K562 (cell line): ENCODE measurements around the gene GCN1. TPM values are rescaled to one million over a fixed set of nuclear protein-coding genes. Genes with fewer than 3 reads are reported as not detected.
A peak's percentile ranks its signal among the peaks of the same experiment; 100 is the strongest.

Experiments
- CXXC5 ChIP-seq: fragments of 250-450 bp; sonication (Bioruptor Pico); IDR thresholded peaks from 2 replicates; pipeline ENCODE4 v1.8.0; 2022; ENCODE audit warnings: inconsistent platforms, mild to moderate bottlenecking, moderate library complexity
- ETV6 ChIP-seq, 3 experiments: fragments of 150-350 bp in 1 of 3; sonication (generic) in 1 of 3; formaldehyde crosslinking in 1 of 3; IDR thresholded peaks; 2 replicates each; pipeline versions ENCODE4 v1.6.1 to v1.8.0; 2014 to 2022; ENCODE audit warnings: borderline replicate concordance in 2 of 3, low read depth in 2 of 3, antibody characterized with exemption in 1 of 3, low read length in 1 of 3, mild to moderate bottlenecking in 1 of 3, missing genetic modification reagents in 1 of 3
- FOSL1 ChIP-seq: fragments of 200-800 bp; sonication (Bioruptor generic); conservative IDR thresholded peaks from 2 replicates; pipeline ENCODE4 v1.6.1; 2016; ENCODE audit warnings: missing genetic modification characterization, missing compliant biosample characterization
- HDGF ChIP-seq: fragments of 450-650 bp; IDR thresholded peaks from 2 replicates; pipeline ENCODE4 v1.6.1; 2016
- HLTF ChIP-seq: fragments of 450-650 bp; IDR thresholded peaks from 2 replicates; pipeline ENCODE4 v1.6.1; 2016
- MAFK ChIP-seq: IDR thresholded peaks from 2 replicates; pipeline ENCODE4 v1.6.1; 2011; ENCODE audit warnings: low read length, improper control_type of control experiment
- MNT ChIP-seq, 2 experiments: fragments of 450-650 bp; conservative IDR thresholded peaks; 2 replicates each; pipeline ENCODE4 v1.6.1; 2017; ENCODE audit warnings: mild to moderate bottlenecking in 2 of 2, moderate library complexity in 2 of 2
- NR2C2 ChIP-seq, 2 experiments: fragments of 200-800 bp in 1 of 2; sonication (Bioruptor generic) in 1 of 2; sonication (generic) in 1 of 2; formaldehyde crosslinking in 1 of 2; IDR thresholded peaks; 2 replicates each; pipeline versions ENCODE4 v1.6.1 to v1.8.0; 2016 to 2022; ENCODE audit warnings: mild to moderate bottlenecking in 1 of 2, missing compliant biosample characterization in 1 of 2, missing genetic modification characterization in 1 of 2, missing genetic modification reagents in 1 of 2
- POLR2B ChIP-seq: fragments of 450-650 bp; IDR thresholded peaks from 2 replicates; pipeline ENCODE4 v1.6.1; 2018; ENCODE audit warnings: low read depth; ENCODE audit not compliant: partially characterized antibody
- SRSF9 ChIP-seq: fragments of 200-400 bp; formaldehyde crosslinking; IDR thresholded peaks from 2 replicates; pipeline ENCODE4 v1.6.1; 2017; ENCODE audit warnings: low read depth, low read length, borderline replicate concordance
- TCF7 ChIP-seq: sonication (generic); IDR thresholded peaks from 2 replicates; pipeline ENCODE4 v1.6.1; 2016; ENCODE audit warnings: antibody characterized with exemption, borderline replicate concordance
- ZNF121 ChIP-seq: sonication (generic); formaldehyde crosslinking; conservative IDR thresholded peaks from 2 replicates; pipeline ENCODE4 v1.8.0; 2022; ENCODE audit warnings: missing genetic modification reagents
- ZNF695 ChIP-seq: fragments of 450-650 bp; formaldehyde crosslinking; IDR thresholded peaks from 2 replicates; pipeline ENCODE4 v1.4.0; 2020; ENCODE audit warnings: mild to moderate bottlenecking, moderate library complexity
- polyA plus RNA-seq, 8 experiments: library from polyadenylated mRNA; depleted of rRNA in 4 of 8; stranded (reverse) in 5 of 8; unstranded in 3 of 8; fragments of >200 nt; fragmentation: Nextera tagmentation in 2 of 8; fragmentation: Illumina TruSeq in 1 of 8; extraction: Ambion mirVana in 2 of 8; extraction: Trizol in 1 of 8; gene quantifications; 2 replicates each; pipeline versions ENCODE4 v1.2.1 to v1.2.3, GENCODE V29; 2011 to 2014; ENCODE audit warnings: inconsistent platforms in 1 of 8, missing spikeins in 1 of 8
- total RNA-seq, 7 experiments: library from RNA; depleted of rRNA in 6 of 7; stranded (reverse); fragments of >200 nt in 6 of 7; fragmentation: Illumina TruSeq in 2 of 7; extraction: Trizol in 2 of 7; gene quantifications; 2 replicates each; pipeline versions ENCODE4 v1.2.1 to v1.2.3, GENCODE V29; 2011 to 2021; ENCODE audit warnings: low replicate concordance in 1 of 7
- TF ChIP-seq, protein P1 (sequence below): sonication (generic); formaldehyde crosslinking; IDR thresholded peaks from 2 replicates; pipeline ENCODE4 v1.8.0; 2022; ENCODE audit warnings: mild to moderate bottlenecking, missing genetic modification reagents
- TF ChIP-seq, protein P2 (sequence below), 2 experiments: fragments of 450-650 bp in 1 of 2; sonication (generic) in 1 of 2; formaldehyde crosslinking in 1 of 2; IDR thresholded peaks in 1 of 2; conservative IDR thresholded peaks in 1 of 2; 2 replicates each; pipeline versions ENCODE4 v1.6.1 to v1.8.1; 2016 to 2023; ENCODE audit warnings: mild to moderate bottlenecking in 2 of 2, moderate library complexity in 2 of 2, inconsistent platforms in 1 of 2, missing genetic modification reagents in 1 of 2
- TF ChIP-seq, protein P3 (sequence below): fragments of 200-800 bp; sonication (Bioruptor generic); IDR thresholded peaks from 2 replicates; pipeline ENCODE4 v1.6.1; 2017; ENCODE audit warnings: missing genetic modification characterization, missing compliant biosample characterization
- TF ChIP-seq, protein P4 (sequence below): fragments of 450-650 bp; IDR thresholded peaks from 2 replicates; pipeline ENCODE4 v1.6.1; 2017; ENCODE audit warnings: mild to moderate bottlenecking, moderate library complexity
- TF ChIP-seq, protein P5 (sequence below): sonication (generic); formaldehyde crosslinking; IDR thresholded peaks from 2 replicates; pipeline ENCODE4 v1.8.0; 2022; ENCODE audit warnings: mild to moderate bottlenecking, missing genetic modification reagents, borderline replicate concordance

GCN1 gene
- total and polyA plus RNA-seq, 9 of the 15 experiments (the other 6 are each of a cell fraction or from before 2014, with no cell fraction given), result 11.9 to 190 (median 51.7) TPM

DNA sequence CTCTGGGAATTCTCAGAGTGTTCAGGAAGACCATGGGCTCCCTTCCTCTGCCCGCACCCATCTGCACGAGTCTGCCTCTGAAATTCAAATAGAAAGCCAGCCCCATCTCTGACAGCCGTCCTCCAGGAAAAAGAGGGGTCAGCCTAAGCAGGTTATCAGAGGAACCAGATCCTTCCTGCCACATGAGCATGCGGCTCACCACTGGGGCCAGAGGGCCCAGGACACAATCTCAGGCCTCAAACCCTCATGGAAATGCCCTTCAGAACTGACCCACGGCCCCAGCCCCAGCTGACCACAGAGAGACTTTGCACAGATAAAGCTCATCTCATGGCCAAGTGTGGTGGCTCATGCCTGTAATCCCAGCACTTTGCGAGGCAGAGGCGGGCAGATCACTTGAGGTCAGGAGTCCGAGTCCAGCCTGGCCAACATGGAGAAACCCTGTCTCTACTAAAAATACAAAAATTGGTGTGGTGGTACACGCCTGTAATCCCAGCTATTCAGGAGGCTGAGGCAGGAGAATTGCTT, 47.8 kb upstream of the GCN1 start (continued):
- peak in 1 of 2 experiments; percentile 74; a peak in 2 of 4 replicates for TF ChIP-seq ETV6 (IDR thresholded peaks at IDR 0.05; ENCODE audit: borderline replicate concordance in 1 of 2, low read depth in 2 of 2, low read length in 1 of 2)
- TF ChIP-seq ETV6 (CRISPR knock-in tag; IDR thresholded peaks at IDR 0.05; ENCODE audit: borderline replicate concordance), result no peak
- TF ChIP-seq NR2C2 (CRISPR knock-in tag; IDR thresholded peaks at IDR 0.05), result peak; percentile 66; the same call in 1 of the 2 replicates
- TF ChIP-seq NR2C2 (tag; IDR thresholded peaks at IDR 0.05), result peak; percentile 85
- peak; percentile 24; the same call in 1 of the 2 replicates for TF ChIP-seq TCF7
- peak; percentile 80 to 97 for TF ChIP-seq MNT (conservative IDR thresholded peaks at IDR 0.05)
- TF ChIP-seq ZNF121 (CRISPR knock-in tag), result no peak
- peak; percentile 89 for TF ChIP-seq HLTF
- TF ChIP-seq, protein P1, sequence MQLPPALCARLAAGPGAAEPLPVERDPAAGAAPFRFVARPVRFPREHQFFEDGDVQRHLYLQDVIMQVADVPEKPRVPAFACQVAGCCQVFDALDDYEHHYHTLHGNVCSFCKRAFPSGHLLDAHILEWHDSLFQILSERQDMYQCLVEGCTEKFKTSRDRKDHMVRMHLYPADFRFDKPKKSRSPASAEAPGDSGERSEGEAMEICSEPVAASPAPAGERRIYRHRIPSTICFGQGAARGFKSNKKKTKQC, result no peak
- TF ChIP-seq MAFK, result no peak
- TF ChIP-seq ZNF695, result no peak
- TF ChIP-seq FOSL1 (tag), result peak; percentile 88
- no peak for TF ChIP-seq HDGF
- TF ChIP-seq, protein P2, sequence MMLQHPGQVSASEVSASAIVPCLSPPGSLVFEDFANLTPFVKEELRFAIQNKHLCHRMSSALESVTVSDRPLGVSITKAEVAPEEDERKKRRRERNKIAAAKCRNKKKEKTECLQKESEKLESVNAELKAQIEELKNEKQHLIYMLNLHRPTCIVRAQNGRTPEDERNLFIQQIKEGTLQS (IDR thresholded peaks at IDR 0.05), result peak; percentile 74; the same call in 1 of the 2 replicates
- TF ChIP-seq, protein P2 (CRISPR knock-in tag; conservative IDR thresholded peaks at IDR 0.05), result no peak
- TF ChIP-seq, protein P3, sequence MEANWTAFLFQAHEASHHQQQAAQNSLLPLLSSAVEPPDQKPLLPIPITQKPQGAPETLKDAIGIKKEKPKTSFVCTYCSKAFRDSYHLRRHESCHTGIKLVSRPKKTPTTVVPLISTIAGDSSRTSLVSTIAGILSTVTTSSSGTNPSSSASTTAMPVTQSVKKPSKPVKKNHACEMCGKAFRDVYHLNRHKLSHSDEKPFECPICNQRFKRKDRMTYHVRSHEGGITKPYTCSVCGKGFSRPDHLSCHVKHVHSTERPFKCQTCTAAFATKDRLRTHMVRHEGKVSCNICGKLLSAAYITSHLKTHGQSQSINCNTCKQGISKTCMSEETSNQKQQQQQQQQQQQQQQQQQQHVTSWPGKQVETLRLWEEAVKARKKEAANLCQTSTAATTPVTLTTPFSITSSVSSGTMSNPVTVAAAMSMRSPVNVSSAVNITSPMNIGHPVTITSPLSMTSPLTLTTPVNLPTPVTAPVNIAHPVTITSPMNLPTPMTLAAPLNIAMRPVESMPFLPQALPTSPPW (CRISPR knock-in tag), result peak; percentile 88
- TF ChIP-seq SRSF9, result no peak
- TF ChIP-seq, protein P4, sequence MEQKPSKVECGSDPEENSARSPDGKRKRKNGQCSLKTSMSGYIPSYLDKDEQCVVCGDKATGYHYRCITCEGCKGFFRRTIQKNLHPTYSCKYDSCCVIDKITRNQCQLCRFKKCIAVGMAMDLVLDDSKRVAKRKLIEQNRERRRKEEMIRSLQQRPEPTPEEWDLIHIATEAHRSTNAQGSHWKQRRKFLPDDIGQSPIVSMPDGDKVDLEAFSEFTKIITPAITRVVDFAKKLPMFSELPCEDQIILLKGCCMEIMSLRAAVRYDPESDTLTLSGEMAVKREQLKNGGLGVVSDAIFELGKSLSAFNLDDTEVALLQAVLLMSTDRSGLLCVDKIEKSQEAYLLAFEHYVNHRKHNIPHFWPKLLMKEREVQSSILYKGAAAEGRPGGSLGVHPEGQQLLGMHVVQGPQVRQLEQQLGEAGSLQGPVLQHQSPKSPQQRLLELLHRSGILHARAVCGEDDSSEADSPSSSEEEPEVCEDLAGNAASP, result no peak
- TF ChIP-seq, protein P5, sequence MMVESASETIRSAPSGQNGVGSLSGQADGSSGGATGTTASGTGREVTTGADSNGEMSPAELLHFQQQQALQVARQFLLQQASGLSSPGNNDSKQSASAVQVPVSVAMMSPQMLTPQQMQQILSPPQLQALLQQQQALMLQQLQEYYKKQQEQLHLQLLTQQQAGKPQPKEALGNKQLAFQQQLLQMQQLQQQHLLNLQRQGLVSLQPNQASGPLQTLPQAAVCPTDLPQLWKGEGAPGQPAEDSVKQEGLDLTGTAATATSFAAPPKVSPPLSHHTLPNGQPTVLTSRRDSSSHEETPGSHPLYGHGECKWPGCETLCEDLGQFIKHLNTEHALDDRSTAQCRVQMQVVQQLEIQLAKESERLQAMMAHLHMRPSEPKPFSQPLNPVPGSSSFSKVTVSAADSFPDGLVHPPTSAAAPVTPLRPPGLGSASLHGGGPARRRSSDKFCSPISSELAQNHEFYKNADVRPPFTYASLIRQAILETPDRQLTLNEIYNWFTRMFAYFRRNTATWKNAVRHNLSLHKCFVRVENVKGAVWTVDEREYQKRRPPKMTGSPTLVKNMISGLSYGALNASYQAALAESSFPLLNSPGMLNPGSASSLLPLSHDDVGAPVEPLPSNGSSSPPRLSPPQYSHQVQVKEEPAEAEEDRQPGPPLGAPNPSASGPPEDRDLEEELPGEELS (CRISPR knock-in tag), result peak; percentile 67; the same call in 1 of the 2 replicates
- no peak for TF ChIP-seq POLR2B
- TF ChIP-seq CXXC5 (CRISPR knock-in tag), result peak; percentile 88
